ENCODE measurements around the gene RENBP.

The RENBP gene

GRCh38 chrX:153935326-153935851 lies 9.1 kb downstream of the RENBP start:
- Histone ChIP-seq H3K4me1 (ENCODE audit: control insufficient read depth in 2 of 2, insufficient read depth in 1 of 2, low read depth in 1 of 2, low read length in 2 of 2) (peaks cover 0 to 4% of the 10 kb centered on the region in 2 donors), H2BK5ac (ENCODE audit: low read length) (no peak overlapping the region), H3K4me3 (ENCODE audit: low read length in 2 of 2) (peak overlapping the region; percentile 17 to 55), H2BK15ac (ENCODE audit: low read length) (no peak overlapping the region), H4K91ac (ENCODE audit: low read depth, low read length, poor library complexity) (no peak overlapping the region), H2BK120ac (ENCODE audit: low read depth, low read length) (no peak overlapping the region), H2BK12ac (ENCODE audit: low read length) (no peak overlapping the region), H3K9me3 (replicated peaks in 1 of 2; ENCODE audit: control insufficient read depth in 2 of 2, insufficient read depth in 1 of 2, low read depth in 1 of 2, low read length in 2 of 2) (no peaks in the 10 kb centered on the region), H3K4me2 (ENCODE audit: insufficient read depth, low read length, poor library complexity, severe bottlenecking) (peak overlapping the region; percentile 25), H4K8ac (ENCODE audit: low read depth, low read length) (no peak overlapping the region), H3K23ac (ENCODE audit: low read depth, low read length, poor library complexity) (no peak overlapping the region), H3K79me1 (ENCODE audit: low read depth, low read length) (peaks cover 6% of the 10 kb centered on the region), H3K27ac (replicated peaks; ENCODE audit: low read length) (no peak overlapping the region), H3K36me3 (replicated peaks in 1 of 2; ENCODE audit: control insufficient read depth in 2 of 2, insufficient read depth in 2 of 2, low read length in 2 of 2) (peaks cover 10 to 29% of the 10 kb centered on the region in 2 donors), H3K14ac (ENCODE audit: low read length) (no peak overlapping the region), H3K18ac (ENCODE audit: low read length) (peak overlapping the region; percentile 71), H2AK5ac (ENCODE audit: low read depth, low read length) (no peak overlapping the region), H3K4ac (ENCODE audit: low read length) (no peak overlapping the region), H3K9ac (ENCODE audit: low read depth, low read length, poor library complexity) (peak overlapping the region; percentile 70), H2AFZ (ENCODE audit: low read length) (no peak overlapping the region), H3K27me3 (ENCODE audit: control insufficient read depth in 3 of 3, insufficient read depth in 3 of 3, low read depth in 1 of 3, low read length in 3 of 3) (peaks cover 0 to 29% (median 0%) of the 10 kb centered on the region in 3 experiments)
- no CpG with 5 or more reads among the region's 32 CpGs for WGBS, 2 donors (ENCODE audit: extremely low coverage in 2 of 2, insufficient read length in 2 of 2, insufficient replicate concordance in 1 of 2)
- no peak for DNase-seq (ENCODE audit: low spot score)

GRCh38 chrX:153934762-153935325 lies 9.6 kb downstream of the RENBP start, which contains the start of gene NAA10:
Gene NAA10 (minus strand): TSS chrX:153935037. CDS start chrX:153934904, 133 bp downstream.
- peak within 1 kb of the TSS; percentile 62 for H3K4me2 ChIP-seq (ENCODE audit: insufficient read depth, low read length, poor library complexity, severe bottlenecking)
- H3K4ac ChIP-seq (ENCODE audit: low read length) = no peak within 1 kb of the TSS

GRCh38 chrX:153934148-153934761 lies 10.2 kb downstream of the RENBP start:
- Histone ChIP-seq H3K4me1 (ENCODE audit: control insufficient read depth in 2 of 2, insufficient read depth in 1 of 2, low read depth in 1 of 2, low read length in 2 of 2) (peaks cover 0 to 4% of the 10 kb centered on the region in 2 donors), H2BK5ac (ENCODE audit: low read length) (peak overlapping the region; percentile 53), H2AK5ac (ENCODE audit: low read depth, low read length) (no peak overlapping the region), H3K4me3 (ENCODE audit: low read length in 2 of 2) (peak overlapping the region; percentile 75 to 93), H3K27me3 (ENCODE audit: control insufficient read depth in 3 of 3, insufficient read depth in 3 of 3, low read depth in 1 of 3, low read length in 3 of 3) (peaks cover 0 to 26% (median 0%) of the 10 kb centered on the region in 3 experiments), H3K4ac (ENCODE audit: low read length) (no peak overlapping the region), H3K27ac (replicated peaks; ENCODE audit: low read length) (no peak overlapping the region), H3K9me3 (replicated peaks in 1 of 2; ENCODE audit: control insufficient read depth in 2 of 2, insufficient read depth in 1 of 2, low read depth in 1 of 2, low read length in 2 of 2) (no peaks in the 10 kb centered on the region), H4K91ac (ENCODE audit: low read depth, low read length, poor library complexity) (no peak overlapping the region), H2AFZ (ENCODE audit: low read length) (peak overlapping the region; percentile 56), H3K14ac (ENCODE audit: low read length) (no peak overlapping the region), H3K23ac (ENCODE audit: low read depth, low read length, poor library complexity) (peak overlapping the region; percentile 65), H2BK12ac (ENCODE audit: low read length) (no peak overlapping the region), H2BK15ac (ENCODE audit: low read length) (no peak overlapping the region), H2BK120ac (ENCODE audit: low read depth, low read length) (no peak overlapping the region), H4K8ac (ENCODE audit: low read depth, low read length) (no peak overlapping the region), H3K9ac (ENCODE audit: low read depth, low read length, poor library complexity) (peak overlapping the region; percentile 90), H3K18ac (ENCODE audit: low read length) (peak overlapping the region; percentile 28), H3K79me1 (ENCODE audit: low read depth, low read length) (peaks cover 6% of the 10 kb centered on the region), H3K4me2 (ENCODE audit: insufficient read depth, low read length, poor library complexity, severe bottlenecking) (peak overlapping the region; percentile 62), H3K36me3 (replicated peaks in 1 of 2; ENCODE audit: control insufficient read depth in 2 of 2, insufficient read depth in 2 of 2, low read length in 2 of 2) (peaks cover 10 to 37% of the 10 kb centered on the region in 2 donors)
- WGBS, 2 donors (ENCODE audit: extremely low coverage in 2 of 2, insufficient read length in 2 of 2, insufficient replicate concordance in 1 of 2) = no CpG with 5 or more reads among the region's 33 CpGs
- DNase-seq (ENCODE audit: low spot score) = no peak

More at GRCh38 chrX:153934762-153935325, 9.6 kb downstream of the RENBP start, which contains the start of gene NAA10:
- WGBS, 2 donors (ENCODE audit: extremely low coverage in 2 of 2, insufficient read length in 2 of 2, insufficient replicate concordance in 1 of 2) = no CpG with 5 or more reads among the region's 87 CpGs
- DNase-seq (ENCODE audit: low spot score) = peak; percentile 50
- Histone ChIP-seq H2BK120ac (ENCODE audit: low read depth, low read length) (no peak within 1 kb of the TSS), H4K91ac (ENCODE audit: low read depth, low read length, poor library complexity) (no peak within 1 kb of the TSS), H3K27ac (replicated peaks; ENCODE audit: low read length) (no peak within 1 kb of the TSS), H2AK5ac (ENCODE audit: low read depth, low read length) (no peak within 1 kb of the TSS), H3K79me1 (ENCODE audit: low read depth, low read length) (peaks cover 6% of the 10 kb centered on the region), H3K27me3 (ENCODE audit: control insufficient read depth in 3 of 3, insufficient read depth in 3 of 3, low read depth in 1 of 3, low read length in 3 of 3) (peaks cover 0 to 31% (median 0%) of the 10 kb centered on the region in 3 experiments), H2BK12ac (ENCODE audit: low read length) (no peak within 1 kb of the TSS), H3K18ac (ENCODE audit: low read length) (peak within 1 kb of the TSS; percentile 71), H2AFZ (ENCODE audit: low read length) (peak within 1 kb of the TSS; percentile 56), H3K9ac (ENCODE audit: low read depth, low read length, poor library complexity) (peak within 1 kb of the TSS; percentile 90), H3K9me3 (replicated peaks in 1 of 2; ENCODE audit: control insufficient read depth in 2 of 2, insufficient read depth in 1 of 2, low read depth in 1 of 2, low read length in 2 of 2) (no peaks in the 10 kb centered on the region), H3K4me3 (ENCODE audit: low read length in 2 of 2) (peak within 1 kb of the TSS; percentile 75 to 93), H2BK5ac (ENCODE audit: low read length) (peak within 1 kb of the TSS; percentile 53), H3K4me1 (ENCODE audit: control insufficient read depth in 2 of 2, insufficient read depth in 1 of 2, low read depth in 1 of 2, low read length in 2 of 2) (peaks cover 0 to 4% of the 10 kb centered on the region in 2 donors), H3K14ac (ENCODE audit: low read length) (no peak within 1 kb of the TSS), H3K23ac (ENCODE audit: low read depth, low read length, poor library complexity) (peak within 1 kb of the TSS; percentile 65), H2BK15ac (ENCODE audit: low read length) (no peak within 1 kb of the TSS), H4K8ac (ENCODE audit: low read depth, low read length) (no peak within 1 kb of the TSS), H3K36me3 (replicated peaks in 1 of 2; ENCODE audit: control insufficient read depth in 2 of 2, insufficient read depth in 2 of 2, low read length in 2 of 2) (peaks cover 10 to 32% of the 10 kb centered on the region in 2 donors)

GRCh38 chrX:153933748-153934147 lies 10.7 kb downstream of the RENBP start:
- WGBS, 2 donors (ENCODE audit: extremely low coverage in 2 of 2, insufficient read length in 2 of 2, insufficient replicate concordance in 1 of 2) = no CpG with 5 or more reads among the region's 7 CpGs

More at GRCh38 chrX:153933748-153934147, 10.7 kb downstream of the RENBP start:
- Histone ChIP-seq H3K18ac (ENCODE audit: low read length) (no peak overlapping the region), H3K4ac (ENCODE audit: low read length) (no peak overlapping the region), H3K79me1 (ENCODE audit: low read depth, low read length) (peaks cover 6% of the 10 kb centered on the region), H3K4me2 (ENCODE audit: insufficient read depth, low read length, poor library complexity, severe bottlenecking) (peak overlapping the region; percentile 2), H2BK15ac (ENCODE audit: low read length) (no peak overlapping the region), H3K9me3 (replicated peaks in 1 of 2; ENCODE audit: control insufficient read depth in 2 of 2, insufficient read depth in 1 of 2, low read depth in 1 of 2, low read length in 2 of 2) (no peaks in the 10 kb centered on the region), H3K23ac (ENCODE audit: low read depth, low read length, poor library complexity) (no peak overlapping the region), H4K8ac (ENCODE audit: low read depth, low read length) (no peak overlapping the region), H3K4me3 (ENCODE audit: low read length in 2 of 2) (peak overlapping the region in 1 of 2 donors; percentile 75), H2BK120ac (ENCODE audit: low read depth, low read length) (no peak overlapping the region), H3K27me3 (ENCODE audit: control insufficient read depth in 3 of 3, insufficient read depth in 3 of 3, low read depth in 1 of 3, low read length in 3 of 3) (peaks cover 0 to 26% (median 0%) of the 10 kb centered on the region in 3 experiments), H3K27ac (replicated peaks; ENCODE audit: low read length) (no peak overlapping the region), H3K4me1 (ENCODE audit: control insufficient read depth in 2 of 2, insufficient read depth in 1 of 2, low read depth in 1 of 2, low read length in 2 of 2) (peaks cover 0 to 4% of the 10 kb centered on the region in 2 donors), H2AFZ (ENCODE audit: low read length) (no peak overlapping the region), H3K36me3 (replicated peaks in 1 of 2; ENCODE audit: control insufficient read depth in 2 of 2, insufficient read depth in 2 of 2, low read length in 2 of 2) (peaks cover 10 to 41% of the 10 kb centered on the region in 2 donors), H3K14ac (ENCODE audit: low read length) (no peak overlapping the region), H2BK5ac (ENCODE audit: low read length) (no peak overlapping the region), H3K9ac (ENCODE audit: low read depth, low read length, poor library complexity) (no peak overlapping the region), H4K91ac (ENCODE audit: low read depth, low read length, poor library complexity) (no peak overlapping the region), H2BK12ac (ENCODE audit: low read length) (no peak overlapping the region), H2AK5ac (ENCODE audit: low read depth, low read length) (no peak overlapping the region)
- no peak for DNase-seq (ENCODE audit: low spot score)

Data from neuronal stem cell (in vitro differentiated cells).